ENCODE results near the gene TRAF1.

Gene TRAF1

DNA sequence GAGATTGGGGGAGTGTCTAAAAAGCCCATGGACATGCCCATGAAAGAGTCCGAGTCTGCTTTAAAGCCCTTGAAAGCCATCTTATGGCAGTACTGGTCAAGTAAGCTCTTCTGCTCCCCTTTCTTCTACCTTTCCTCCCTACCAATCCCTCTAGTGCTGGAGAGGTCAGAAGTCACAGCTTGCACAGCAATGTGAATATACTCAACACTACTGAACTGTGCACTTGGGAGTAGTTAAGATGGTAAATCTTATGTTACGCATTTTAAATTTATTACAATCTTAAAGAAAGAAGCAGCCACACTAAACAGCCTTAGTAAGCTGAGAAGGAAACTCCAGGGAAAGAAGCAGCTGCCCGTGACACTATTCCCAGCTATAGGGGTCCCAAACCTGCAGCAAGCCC lies 12.3 kb upstream of the TRAF1 start:
- DNase-seq: no peak

- no peak for DNase-seq
These were observed 11.0 kb upstream of the TRAF1 start for GRCh38 chr9:120937596-120937995.

GRCh38 chr9:120937127-120937526 lies 10.5 kb upstream of the TRAF1 start:
- DNase-seq: no peak

- DNase-seq: no peak
These were observed 10.1 kb upstream of the TRAF1 start for GRCh38 chr9:120936764-120937122.

DNA sequence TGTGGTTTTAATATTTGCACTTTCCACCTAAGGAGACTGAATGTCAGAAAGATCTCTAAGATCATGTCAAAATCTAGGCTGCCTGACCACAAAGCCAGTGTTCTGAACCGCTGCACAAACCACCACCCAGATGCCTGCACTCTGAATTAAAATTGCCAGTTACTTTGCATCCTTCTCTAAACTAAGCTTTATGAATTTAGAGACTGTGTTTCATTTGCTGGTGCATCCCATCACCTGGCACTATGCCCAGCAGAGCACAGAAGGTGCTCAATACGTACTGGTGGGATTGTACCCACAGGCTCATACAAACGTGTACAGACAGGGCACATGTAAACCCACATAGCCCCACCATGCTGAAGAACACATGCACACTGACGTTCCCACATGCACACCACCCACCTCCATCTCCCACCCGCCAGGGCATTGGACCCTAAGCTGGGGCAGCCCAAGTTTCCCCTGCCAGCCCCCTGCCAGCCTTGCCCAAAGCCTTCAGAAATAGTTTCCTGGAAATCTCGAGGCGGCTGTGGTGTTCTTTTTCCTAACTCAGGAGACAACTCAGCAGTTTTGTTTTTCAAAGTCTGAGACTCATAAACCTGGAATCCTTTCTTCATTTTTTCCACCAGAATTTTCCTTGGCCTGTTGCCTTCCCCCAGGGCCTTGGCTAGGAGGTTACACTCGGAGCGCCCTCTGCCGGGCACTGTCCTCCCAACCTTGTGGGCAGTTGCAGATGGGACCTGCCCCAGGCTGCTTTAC lies 9.6 kb upstream of the TRAF1 start:
- DNase-seq: peak; percentile 45 to 79

GRCh38 chr9:120935383-120935857 lies 8.8 kb upstream of the TRAF1 start:
- no peak for DNase-seq

- DNase-seq: no peak
These were observed 7.7 kb upstream of the TRAF1 start for GRCh38 chr9:120934281-120934680.

DNA sequence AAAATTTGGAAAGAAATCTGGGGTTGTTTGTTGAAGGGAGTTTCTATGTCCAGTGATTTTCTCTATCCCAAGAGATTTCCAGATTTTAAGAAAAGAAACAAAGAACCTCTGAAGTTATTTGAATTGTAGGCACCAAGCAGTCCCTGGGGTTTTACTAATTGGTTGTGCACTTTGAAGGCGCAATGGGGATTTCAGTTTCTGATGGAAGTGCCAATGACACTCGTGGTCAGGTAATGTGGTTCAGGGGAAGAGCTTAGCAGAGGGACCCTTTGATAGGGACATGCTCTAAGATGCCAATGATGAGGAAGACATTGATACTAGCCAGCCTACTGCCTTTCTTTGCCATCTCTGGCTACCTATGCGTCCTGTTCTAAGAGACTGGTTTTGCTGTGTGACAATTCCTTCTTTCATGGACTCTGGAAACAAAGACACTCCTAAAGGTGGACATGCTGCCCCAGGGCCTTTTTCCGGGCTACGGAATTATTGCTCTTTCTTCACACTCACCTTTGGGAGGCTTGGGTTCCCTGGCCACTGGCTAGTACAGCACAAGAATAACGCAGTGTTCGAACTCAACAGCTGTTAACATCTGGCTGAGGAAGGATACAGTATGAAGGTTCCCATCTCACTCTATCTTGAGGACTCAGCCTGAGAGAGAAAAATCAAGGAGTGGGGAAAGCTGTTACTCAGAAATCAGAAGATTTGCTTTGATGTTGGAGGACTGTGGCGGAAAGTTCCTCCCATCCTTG lies 6.9 kb upstream of the TRAF1 start:
- DNase-seq: no peak

- no peak for DNase-seq
These were observed 5.7 kb upstream of the TRAF1 start for GRCh38 chr9:120932086-120932823.

GRCh38 chr9:120931231-120932085 lies 4.9 kb upstream of the TRAF1 start:
- no peak for DNase-seq

GRCh38 chr9:120929229-120929791 lies 2.7 kb upstream of the TRAF1 start:
- no peak for DNase-seq

DNA sequence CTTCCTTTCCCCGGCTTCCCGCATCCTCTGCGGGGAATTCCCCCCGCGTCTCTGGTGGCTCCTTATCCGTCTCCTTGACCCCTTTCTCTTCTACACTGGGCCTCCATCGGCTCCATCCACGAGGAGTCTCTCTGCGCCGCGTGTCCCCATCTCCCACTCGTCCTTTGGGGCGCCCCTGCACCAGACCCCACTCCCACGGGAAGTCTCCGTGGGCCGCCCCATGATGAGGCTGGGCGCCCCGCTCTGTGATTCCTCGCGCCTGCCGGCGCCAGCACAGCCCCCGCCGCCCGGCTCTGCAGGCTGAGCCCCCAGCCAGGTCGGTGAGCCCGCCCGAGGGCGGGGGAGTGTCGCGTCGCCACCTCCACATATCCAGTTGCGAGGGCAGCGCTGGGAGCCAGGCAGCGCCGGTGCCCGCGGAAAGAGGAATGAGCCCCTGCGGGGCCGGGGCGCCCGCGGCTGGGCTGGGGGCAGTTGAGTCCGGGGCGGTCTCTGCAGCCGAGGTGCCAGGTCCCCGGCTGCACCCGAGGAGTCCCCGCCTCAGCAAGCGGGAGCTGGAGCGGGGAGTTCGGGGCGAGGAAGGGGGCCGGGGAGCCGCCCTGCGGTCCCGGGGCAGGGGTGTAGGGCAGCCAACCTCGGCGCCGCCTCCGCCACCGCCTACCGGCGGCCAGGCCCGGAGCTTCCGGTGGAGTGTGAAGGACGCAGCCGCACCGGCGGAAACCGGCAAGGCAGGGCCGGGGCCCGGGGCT lies 2.1 kb upstream of the TRAF1 start:
- peak; percentile 19 to 67 for DNase-seq

GRCh38 chr9:120928015-120928482 lies 1.5 kb upstream of the TRAF1 start:
- DNase-seq: no peak

DNA sequence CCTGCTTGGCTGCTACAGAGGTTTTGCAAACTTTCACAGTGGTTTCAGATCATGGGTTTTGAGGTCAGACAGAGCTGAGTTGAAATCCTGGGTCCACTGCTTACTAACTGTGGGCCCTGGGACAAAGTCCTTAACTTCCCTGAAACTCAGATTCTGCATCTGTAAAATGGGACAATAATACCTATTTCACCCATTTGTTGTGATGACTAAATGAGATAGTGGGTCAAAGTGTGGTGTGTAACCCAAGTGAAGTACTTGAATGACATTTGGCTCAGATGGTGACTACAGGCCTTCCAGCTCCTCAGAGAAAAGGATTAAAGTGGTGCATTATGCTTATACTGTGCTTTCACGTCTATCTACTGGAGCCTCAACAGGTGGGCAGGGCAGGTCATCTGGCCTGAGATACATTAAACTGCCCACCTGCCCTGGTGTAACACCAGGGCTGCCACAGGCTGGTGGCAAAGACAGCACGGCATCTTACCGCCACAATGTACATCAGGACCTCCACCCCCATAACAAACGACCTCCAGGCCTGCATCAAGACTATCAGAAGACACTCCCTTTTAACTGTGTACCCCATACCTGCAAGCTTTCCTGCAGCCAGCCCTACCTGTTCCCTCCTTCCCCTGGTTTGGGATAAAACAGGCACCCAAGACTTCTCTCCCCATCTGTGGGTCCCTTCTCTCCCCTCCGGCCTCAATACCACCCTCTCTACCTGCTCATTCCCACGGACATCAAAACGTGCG lies 846 bp upstream of the TRAF1 start:
- no peak for DNase-seq

DNA sequence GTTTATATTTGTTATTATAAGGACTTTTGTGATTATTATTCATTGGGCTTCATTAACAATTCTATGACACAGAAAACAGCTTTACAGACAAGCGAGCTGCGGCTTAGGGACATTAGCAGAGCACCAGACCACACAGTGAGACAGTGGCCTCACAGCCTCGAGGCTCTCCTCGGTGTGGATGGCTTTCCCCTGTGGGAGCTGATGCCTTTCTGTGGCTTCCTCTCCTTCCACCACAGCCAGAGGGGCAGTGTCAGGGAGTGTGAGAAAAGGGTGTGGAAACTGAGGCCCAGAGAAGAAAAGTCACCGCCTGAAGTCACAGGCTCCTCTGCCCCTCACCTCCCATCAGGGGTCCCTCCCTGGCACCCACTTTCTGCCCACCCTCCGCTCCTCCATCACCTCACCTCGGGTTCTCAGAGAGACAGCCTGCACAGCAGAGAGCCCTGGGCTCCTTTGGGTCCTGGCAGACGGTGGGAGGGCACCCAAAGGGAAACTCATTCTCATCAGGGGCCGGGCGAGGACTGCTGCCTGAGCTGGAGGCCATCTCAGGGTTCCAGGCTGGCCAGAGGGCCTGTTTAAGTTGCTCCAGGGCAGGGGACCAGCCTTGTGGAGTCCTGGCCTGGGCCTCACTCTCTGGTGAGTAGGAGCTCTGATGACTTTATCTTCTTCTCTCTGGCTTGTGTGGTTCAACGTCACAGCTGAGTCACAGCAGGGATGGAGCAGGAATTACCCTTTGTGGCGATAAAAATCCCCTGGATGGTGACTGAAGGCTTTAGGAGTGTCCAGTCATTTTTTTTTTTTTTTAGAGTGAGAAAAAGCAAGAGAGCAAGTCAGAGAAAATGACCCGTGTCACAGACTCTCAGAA lies 830 bp downstream of the TRAF1 start:
- no peak for DNase-seq

DNA sequence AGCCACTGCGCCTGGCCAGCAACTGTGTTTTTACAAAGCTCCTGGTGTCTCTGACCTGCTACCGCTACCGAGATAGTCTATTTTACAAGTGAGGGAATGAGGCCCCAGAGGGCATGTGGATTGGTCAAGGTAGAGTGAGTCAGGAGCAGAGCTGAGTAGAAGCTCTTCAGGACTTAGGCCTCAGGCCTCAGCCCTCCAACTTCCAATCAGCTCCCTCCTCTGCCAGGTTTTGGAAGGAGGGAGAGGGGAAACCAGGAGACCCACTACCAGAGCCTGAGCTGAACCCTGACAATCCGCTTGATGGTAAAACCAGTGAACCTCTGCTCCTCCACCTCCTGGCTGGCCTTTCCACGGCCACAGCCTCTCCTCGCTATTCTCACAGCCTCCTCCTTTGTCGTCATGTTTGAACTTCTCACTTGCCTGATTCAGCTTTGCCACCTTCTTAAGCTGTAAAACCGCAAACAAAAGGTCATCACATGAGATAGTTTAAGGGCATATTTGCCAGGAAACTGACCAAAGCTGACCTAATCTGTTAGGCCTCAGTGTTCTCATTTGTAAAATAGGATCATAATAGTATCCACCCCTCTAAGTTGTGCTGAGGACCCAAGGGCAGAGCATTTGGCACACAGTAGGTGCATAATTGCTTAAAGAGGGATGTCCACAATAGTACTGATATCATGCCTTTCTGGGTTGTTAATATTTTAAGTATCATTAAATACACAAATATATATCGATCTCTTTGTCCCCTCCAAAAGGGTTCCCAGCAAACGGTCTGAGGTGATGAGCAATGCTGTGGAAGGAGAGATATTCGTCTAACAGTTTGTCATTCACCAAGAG lies 1.7 kb downstream of the TRAF1 start:
- DNase-seq: no peak

DNA sequence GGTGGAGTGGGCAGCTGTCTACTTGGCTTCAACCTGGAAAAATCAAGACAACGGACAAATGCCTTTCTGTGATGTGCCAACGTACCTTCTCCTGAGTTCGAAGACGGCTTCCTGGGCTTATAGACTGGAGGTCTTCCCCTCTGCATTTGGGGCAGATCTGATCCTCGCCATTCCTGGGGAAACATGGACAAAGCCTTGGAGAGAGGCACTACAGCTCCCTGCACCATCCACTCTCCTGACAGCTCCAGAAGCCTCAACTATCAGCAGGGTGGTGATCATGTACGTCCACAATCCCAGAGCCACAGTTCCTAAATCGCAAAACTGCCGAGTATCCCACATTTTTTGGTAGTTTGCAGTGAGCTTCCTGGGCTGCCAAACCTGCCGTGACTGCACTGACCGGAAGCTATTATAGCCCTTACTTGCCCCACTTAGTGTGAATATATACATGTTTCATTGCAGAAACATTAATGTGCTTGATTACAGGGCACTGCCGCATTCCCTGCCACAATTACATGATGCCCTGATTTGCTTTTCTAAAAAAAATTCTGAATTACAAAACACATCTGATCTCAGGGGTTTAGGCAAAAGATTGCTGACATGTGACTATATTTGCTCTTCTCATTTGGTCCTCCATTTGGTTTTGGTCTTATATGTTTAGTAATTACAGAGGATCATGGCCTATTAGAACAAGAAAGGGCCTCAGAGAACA lies 2.8 kb downstream of the TRAF1 start:
- DNase-seq: no peak
